ENCODE data around the gene MCC.

Gene MCC

DNA sequence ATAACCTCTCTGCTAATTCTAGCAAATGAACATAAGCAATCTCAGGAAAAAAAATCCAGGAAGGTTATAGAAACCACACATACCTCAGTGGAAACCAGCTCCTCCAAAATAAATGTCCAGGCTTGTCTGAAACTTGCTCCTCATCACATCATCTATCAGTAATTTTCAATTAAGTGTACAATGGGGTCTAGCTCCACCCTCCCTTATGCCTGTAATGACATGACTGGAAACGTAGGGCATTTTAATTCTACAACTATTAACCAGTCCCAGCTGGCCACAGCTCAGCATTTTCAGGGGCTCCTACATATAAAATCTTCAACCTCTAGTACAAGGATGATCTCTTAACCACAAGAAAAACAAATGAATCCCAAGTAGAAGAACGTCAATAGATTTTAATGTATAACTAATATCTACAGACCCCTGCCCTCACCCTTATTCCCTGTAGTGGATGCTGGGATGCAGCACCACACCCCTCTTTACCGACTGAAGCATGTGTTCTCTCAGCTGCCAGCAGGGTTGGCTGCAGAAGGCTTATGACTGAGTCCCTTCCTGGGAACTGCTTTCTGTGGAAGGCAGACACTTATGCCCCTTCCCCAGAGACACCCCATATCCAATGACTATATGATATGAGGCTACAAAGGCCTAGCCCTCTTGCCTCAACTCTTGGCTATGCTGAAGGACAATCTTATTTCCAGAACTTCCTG, 60.2 kb downstream of the MCC start:
- TF ChIP-seq, protein P1, sequence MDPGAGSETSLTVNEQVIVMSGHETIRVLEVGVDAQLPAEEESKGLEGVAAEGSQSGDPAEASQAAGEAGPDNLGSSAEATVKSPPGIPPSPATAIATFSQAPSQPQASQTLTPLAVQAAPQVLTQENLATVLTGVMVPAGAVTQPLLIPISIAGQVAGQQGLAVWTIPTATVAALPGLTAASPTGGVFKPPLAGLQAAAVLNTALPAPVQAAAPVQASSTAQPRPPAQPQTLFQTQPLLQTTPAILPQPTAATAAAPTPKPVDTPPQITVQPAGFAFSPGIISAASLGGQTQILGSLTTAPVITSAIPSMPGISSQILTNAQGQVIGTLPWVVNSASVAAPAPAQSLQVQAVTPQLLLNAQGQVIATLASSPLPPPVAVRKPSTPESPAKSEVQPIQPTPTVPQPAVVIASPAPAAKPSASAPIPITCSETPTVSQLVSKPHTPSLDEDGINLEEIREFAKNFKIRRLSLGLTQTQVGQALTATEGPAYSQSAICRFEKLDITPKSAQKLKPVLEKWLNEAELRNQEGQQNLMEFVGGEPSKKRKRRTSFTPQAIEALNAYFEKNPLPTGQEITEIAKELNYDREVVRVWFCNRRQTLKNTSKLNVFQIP (CRISPR knock-in tag; IDR thresholded peaks at IDR 0.05; ENCODE audit: borderline replicate concordance, low read depth): no peak
- TF ChIP-seq ZNF8 (CRISPR knock-in tag; IDR thresholded peaks at IDR 0.05): no peak
- TF ChIP-seq ZC3H10 (CRISPR knock-in tag; IDR thresholded peaks at IDR 0.05): no peak
- no peak for TF ChIP-seq TCF4 (CRISPR knock-in tag; IDR thresholded peaks at IDR 0.05; ENCODE audit: borderline replicate concordance)
- TF ChIP-seq ZNF70 (CRISPR knock-in tag; IDR thresholded peaks at IDR 0.05): no peak
- TF ChIP-seq ZFP3 (CRISPR knock-in tag; IDR thresholded peaks at IDR 0.05): no peak
- no peak for TF ChIP-seq GLIS3 (CRISPR knock-in tag; IDR thresholded peaks at IDR 0.05)
- no peak for TF ChIP-seq BACH2 (CRISPR knock-in tag; IDR thresholded peaks at IDR 0.05; ENCODE audit: borderline replicate concordance)
- no peak for TF ChIP-seq SNAI2 (CRISPR knock-in tag; IDR thresholded peaks at IDR 0.05)
- no peak for TF ChIP-seq ZNF565 (CRISPR knock-in tag; conservative IDR thresholded peaks at IDR 0.05; ENCODE audit: low read depth)
- no peak for TF ChIP-seq OSR1 (CRISPR knock-in tag; IDR thresholded peaks at IDR 0.05)
- TF ChIP-seq CSDC2 (CRISPR knock-in tag; IDR thresholded peaks at IDR 0.05): no peak
- no peak for TF ChIP-seq ISL1 (CRISPR knock-in tag; IDR thresholded peaks at IDR 0.05)
- TF ChIP-seq RARB (CRISPR knock-in tag; IDR thresholded peaks at IDR 0.05): no peak
- TF ChIP-seq ARNTL (CRISPR knock-in tag; IDR thresholded peaks at IDR 0.05; ENCODE audit: borderline replicate concordance, low read depth): no peak
- TF ChIP-seq, protein P2, sequence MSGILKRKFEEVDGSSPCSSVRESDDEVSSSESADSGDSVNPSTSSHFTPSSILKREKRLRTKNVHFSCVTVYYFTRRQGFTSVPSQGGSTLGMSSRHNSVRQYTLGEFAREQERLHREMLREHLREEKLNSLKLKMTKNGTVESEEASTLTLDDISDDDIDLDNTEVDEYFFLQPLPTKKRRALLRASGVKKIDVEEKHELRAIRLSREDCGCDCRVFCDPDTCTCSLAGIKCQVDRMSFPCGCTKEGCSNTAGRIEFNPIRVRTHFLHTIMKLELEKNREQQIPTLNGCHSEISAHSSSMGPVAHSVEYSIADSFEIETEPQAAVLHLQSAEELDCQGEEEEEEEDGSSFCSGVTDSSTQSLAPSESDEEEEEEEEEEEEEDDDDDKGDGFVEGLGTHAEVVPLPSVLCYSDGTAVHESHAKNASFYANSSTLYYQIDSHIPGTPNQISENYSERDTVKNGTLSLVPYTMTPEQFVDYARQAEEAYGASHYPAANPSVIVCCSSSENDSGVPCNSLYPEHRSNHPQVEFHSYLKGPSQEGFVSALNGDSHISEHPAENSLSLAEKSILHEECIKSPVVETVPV (CRISPR knock-in tag; IDR thresholded peaks at IDR 0.05): no peak
- no peak for ATAC-seq

DNA sequence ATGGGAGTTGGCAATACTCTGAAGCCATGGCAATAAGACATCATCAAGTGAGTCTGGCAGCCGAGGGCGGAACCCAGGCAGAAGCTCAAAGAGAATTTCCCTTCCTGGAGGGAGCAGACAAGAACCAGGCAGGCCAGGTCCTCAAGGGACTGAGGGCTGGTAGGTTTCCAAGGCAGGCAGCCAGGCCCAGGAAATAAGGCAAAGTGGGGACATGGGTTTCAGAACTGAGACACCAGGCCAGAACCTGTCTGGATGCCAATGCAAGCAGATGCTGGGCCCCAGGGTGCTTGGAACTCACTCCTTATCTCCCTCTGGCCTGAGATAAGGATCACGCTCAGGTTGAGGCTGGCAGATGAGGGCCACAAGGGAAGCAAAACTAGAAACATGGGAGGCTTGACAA, 62.3 kb downstream of the MCC start:
- TF ChIP-seq, protein P3, sequence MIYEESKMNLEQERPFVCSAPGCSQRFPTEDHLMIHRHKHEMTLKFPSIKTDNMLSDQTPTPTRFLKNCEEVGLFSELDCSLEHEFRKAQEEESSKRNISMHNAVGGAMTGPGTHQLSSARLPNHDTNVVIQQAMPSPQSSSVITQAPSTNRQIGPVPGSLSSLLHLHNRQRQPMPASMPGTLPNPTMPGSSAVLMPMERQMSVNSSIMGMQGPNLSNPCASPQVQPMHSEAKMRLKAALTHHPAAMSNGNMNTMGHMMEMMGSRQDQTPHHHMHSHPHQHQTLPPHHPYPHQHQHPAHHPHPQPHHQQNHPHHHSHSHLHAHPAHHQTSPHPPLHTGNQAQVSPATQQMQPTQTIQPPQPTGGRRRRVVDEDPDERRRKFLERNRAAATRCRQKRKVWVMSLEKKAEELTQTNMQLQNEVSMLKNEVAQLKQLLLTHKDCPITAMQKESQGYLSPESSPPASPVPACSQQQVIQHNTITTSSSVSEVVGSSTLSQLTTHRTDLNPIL (CRISPR knock-in tag; IDR thresholded peaks at IDR 0.05; ENCODE audit: low read depth): no peak
- TF ChIP-seq, protein P2 (CRISPR knock-in tag; IDR thresholded peaks at IDR 0.05): no peak
- TF ChIP-seq ESRRG (CRISPR knock-in tag; IDR thresholded peaks at IDR 0.05): no peak
- no peak for TF ChIP-seq ZNF8 (CRISPR knock-in tag; IDR thresholded peaks at IDR 0.05)
- TF ChIP-seq TCF4 (CRISPR knock-in tag; IDR thresholded peaks at IDR 0.05; ENCODE audit: borderline replicate concordance): no peak
- no peak for TF ChIP-seq BACH2 (CRISPR knock-in tag; IDR thresholded peaks at IDR 0.05; ENCODE audit: borderline replicate concordance)
- no peak for TF ChIP-seq GLIS3 (CRISPR knock-in tag; IDR thresholded peaks at IDR 0.05)

DNA sequence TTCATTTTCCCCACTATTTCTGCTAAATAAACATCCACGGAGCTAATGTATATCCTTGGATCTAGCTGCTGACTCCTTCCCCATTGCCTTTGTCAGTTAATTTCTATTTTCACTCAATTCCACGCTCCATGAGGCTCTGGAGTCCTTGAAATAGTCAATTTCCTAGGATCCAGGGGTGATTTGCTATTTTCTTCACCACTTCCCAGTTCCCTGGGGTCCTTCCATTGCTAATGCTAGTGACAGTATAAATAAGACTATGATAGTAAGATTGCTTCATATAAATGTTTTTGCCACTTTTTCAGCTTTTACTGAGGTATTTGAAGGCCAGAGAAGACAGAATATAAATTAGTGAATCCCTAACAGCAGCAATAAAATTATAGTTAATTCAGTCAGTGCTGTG, 66.6 kb downstream of the MCC start:
- TF ChIP-seq SNAI2 (CRISPR knock-in tag; IDR thresholded peaks at IDR 0.05) (no peak), TCF4 (CRISPR knock-in tag; IDR thresholded peaks at IDR 0.05; ENCODE audit: borderline replicate concordance) (no peak), ZC3H10 (CRISPR knock-in tag; IDR thresholded peaks at IDR 0.05) (no peak), ZNF565 (CRISPR knock-in tag; conservative IDR thresholded peaks at IDR 0.05; ENCODE audit: low read depth) (no peak)
- TF ChIP-seq, protein P4, sequence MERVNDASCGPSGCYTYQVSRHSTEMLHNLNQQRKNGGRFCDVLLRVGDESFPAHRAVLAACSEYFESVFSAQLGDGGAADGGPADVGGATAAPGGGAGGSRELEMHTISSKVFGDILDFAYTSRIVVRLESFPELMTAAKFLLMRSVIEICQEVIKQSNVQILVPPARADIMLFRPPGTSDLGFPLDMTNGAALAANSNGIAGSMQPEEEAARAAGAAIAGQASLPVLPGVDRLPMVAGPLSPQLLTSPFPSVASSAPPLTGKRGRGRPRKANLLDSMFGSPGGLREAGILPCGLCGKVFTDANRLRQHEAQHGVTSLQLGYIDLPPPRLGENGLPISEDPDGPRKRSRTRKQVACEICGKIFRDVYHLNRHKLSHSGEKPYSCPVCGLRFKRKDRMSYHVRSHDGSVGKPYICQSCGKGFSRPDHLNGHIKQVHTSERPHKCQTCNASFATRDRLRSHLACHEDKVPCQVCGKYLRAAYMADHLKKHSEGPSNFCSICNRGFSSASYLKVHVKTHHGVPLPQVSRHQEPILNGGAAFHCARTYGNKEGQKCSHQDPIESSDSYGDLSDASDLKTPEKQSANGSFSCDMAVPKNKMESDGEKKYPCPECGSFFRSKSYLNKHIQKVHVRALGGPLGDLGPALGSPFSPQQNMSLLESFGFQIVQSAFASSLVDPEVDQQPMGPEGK (CRISPR knock-in tag; IDR thresholded peaks at IDR 0.05; ENCODE audit: borderline replicate concordance): no peak
- TF ChIP-seq, protein P3 (CRISPR knock-in tag; IDR thresholded peaks at IDR 0.05; ENCODE audit: low read depth): no peak
- no peak for ATAC-seq

More for the DNA sequence above, 62.3 kb downstream of the MCC start:
- no peak for ATAC-seq
